ENCODE measurements around the gene CCDC160. TPM values are rescaled to one million over a fixed set of nuclear protein-coding genes. Genes with fewer than 3 reads are reported as not detected.
A peak's percentile ranks its signal among the peaks of the same experiment; 100 is the strongest.

The CCDC160 gene
- total and polyA plus RNA-seq, 9 donors, result 0.13 to 0.45 (median 0.27) TPM

- peak; percentile 28 for DNase-seq
- H3K9me3 ChIP-seq (replicated peaks; ENCODE audit: control insufficient read depth, low read depth, low read length), result no peaks in the 10 kb centered on the region
- 31% methylated on average over 3 of the region's 4 CpGs for WGBS (ENCODE audit: insufficient coverage)
- H3K27me3 ChIP-seq (ENCODE audit: control insufficient read depth, insufficient read depth, low read length), result peaks cover 2% of the 10 kb centered on the region
- H3K27ac ChIP-seq (ENCODE audit: low read length), result no peak overlapping the region
- H3K4me1 ChIP-seq (ENCODE audit: control insufficient read depth, insufficient read depth, low read length), result peaks cover 6% of the 10 kb centered on the region
- H3K36me3 ChIP-seq (ENCODE audit: control insufficient read depth, insufficient read depth, low read length), result no peaks in the 10 kb centered on the region
- H3K4me3 ChIP-seq (ENCODE audit: low read length), result no peak overlapping the region
Observed at GRCh38 chrX:134287346-134287745, 50.4 kb downstream of the CCDC160 start.

- no peaks in the 10 kb centered on the region for H3K36me3 ChIP-seq (ENCODE audit: control insufficient read depth, insufficient read depth, low read length)
- H3K27me3 ChIP-seq (ENCODE audit: control insufficient read depth, insufficient read depth, low read length), result peaks cover 7% of the 10 kb centered on the region
- no peaks in the 10 kb centered on the region for H3K4me1 ChIP-seq (ENCODE audit: control insufficient read depth, insufficient read depth, low read length)
- DNase-seq, result peak; percentile 2
- no peaks in the 10 kb centered on the region for H3K9me3 ChIP-seq (replicated peaks; ENCODE audit: control insufficient read depth, low read depth, low read length)
- H3K27ac ChIP-seq (ENCODE audit: low read length), result no peak overlapping the region
- no peak overlapping the region for H3K4me3 ChIP-seq (ENCODE audit: low read length)
Observed at GRCh38 chrX:134294548-134294947, 57.6 kb downstream of the CCDC160 start.

Other genes starting within 250 kb of the CCDC160 start
- gene PHF6, start 136.1 kb downstream of the CCDC160 start, total RNA-seq, result 18.2 TPM
- gene PHF6, start 136.1 kb downstream of the CCDC160 start, polyA plus RNA-seq (ENCODE audit: insufficient read depth in 1 of 8, insufficient read length in 8 of 8, low replicate concordance in 1 of 8), result 10 to 100 TPM; 16.8 to 26.7 (median 20.2) TPM
- gene HPRT1, start 223.0 kb downstream of the CCDC160 start, total RNA-seq, result 9.4 TPM
- 10 to 100 TPM; 25.1 to 33.4 (median 28.1) TPM for gene HPRT1, start 223.0 kb downstream of the CCDC160 start, polyA plus RNA-seq (ENCODE audit: insufficient read depth in 1 of 8, insufficient read length in 8 of 8, low replicate concordance in 1 of 8)